ENCODE measurements around the gene SSBP3.
"Not testable (repeated sequence)": the region's sequence is repeated elsewhere in the genome, so short reads cannot be mapped to it uniquely, and the experiment has no call there.

Gene SSBP3

DNA sequence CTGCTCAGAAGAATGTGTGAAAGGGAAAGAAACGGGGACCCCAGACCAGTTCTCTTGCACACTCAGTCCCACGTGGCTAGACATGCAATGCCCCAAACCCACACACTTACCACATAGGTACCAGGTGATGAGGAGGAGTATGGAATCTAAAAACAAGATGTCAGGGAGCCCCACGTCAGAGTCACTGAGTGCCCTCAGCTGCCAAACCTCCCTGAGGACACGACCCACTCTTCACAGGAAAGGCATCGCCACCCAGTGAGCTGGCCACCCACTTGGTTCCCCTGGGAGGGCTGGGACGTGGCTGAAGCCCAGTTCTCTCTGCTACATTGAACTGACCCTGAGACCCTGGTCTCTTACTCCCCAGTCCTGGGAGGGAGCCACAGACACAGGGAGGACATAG lies 164.8 kb downstream of the SSBP3 start:
- no peak overlapping the region for H3K4me3 ChIP-seq (ENCODE audit: low read depth, low read length)
- TF ChIP-seq, protein P1, sequence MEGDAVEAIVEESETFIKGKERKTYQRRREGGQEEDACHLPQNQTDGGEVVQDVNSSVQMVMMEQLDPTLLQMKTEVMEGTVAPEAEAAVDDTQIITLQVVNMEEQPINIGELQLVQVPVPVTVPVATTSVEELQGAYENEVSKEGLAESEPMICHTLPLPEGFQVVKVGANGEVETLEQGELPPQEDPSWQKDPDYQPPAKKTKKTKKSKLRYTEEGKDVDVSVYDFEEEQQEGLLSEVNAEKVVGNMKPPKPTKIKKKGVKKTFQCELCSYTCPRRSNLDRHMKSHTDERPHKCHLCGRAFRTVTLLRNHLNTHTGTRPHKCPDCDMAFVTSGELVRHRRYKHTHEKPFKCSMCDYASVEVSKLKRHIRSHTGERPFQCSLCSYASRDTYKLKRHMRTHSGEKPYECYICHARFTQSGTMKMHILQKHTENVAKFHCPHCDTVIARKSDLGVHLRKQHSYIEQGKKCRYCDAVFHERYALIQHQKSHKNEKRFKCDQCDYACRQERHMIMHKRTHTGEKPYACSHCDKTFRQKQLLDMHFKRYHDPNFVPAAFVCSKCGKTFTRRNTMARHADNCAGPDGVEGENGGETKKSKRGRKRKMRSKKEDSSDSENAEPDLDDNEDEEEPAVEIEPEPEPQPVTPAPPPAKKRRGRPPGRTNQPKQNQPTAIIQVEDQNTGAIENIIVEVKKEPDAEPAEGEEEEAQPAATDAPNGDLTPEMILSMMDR (IDR thresholded peaks at IDR 0.05; ENCODE audit: low read depth, low read length): no peak

- TF ChIP-seq, protein P1 (IDR thresholded peaks at IDR 0.05; ENCODE audit: low read depth, low read length): no peak
These were observed 165.4 kb downstream of the SSBP3 start for GRCh38 chr1:54240741-54241335.

DNA sequence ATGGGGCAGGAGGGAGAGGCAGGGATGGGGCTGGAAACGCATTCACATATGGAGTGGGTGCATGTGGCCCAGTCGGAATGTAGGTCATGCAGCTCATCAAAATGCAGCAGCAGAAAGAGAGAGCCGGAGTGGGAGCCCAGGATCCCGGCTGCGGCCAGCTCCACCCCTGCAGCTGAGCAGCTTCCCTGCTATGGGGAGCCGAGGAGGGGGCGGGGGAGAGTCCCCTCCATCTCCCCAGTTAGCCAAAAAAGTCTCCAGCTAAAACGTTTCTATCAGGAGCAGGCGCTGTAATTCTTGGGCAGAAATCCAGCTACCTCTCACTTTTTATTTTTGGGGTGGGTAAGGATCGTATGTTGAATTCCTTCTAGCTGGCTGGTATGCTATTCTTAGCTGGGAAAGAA lies 166.6 kb downstream of the SSBP3 start:
- no peak overlapping the region for H3K4me3 ChIP-seq (ENCODE audit: low read depth, low read length)
- TF ChIP-seq, protein P1 (IDR thresholded peaks at IDR 0.05; ENCODE audit: low read depth, low read length): no peak

More at GRCh38 chr1:54240741-54241335, 165.4 kb downstream of the SSBP3 start:
- H3K4me3 ChIP-seq (ENCODE audit: low read depth, low read length): no peak overlapping the region

- no peak overlapping the region for H3K4me3 ChIP-seq (ENCODE audit: low read depth, low read length)
- TF ChIP-seq, protein P1 (IDR thresholded peaks at IDR 0.05; ENCODE audit: low read depth, low read length): no peak
These were observed 167.2 kb downstream of the SSBP3 start for GRCh38 chr1:54239035-54239383.

DNA sequence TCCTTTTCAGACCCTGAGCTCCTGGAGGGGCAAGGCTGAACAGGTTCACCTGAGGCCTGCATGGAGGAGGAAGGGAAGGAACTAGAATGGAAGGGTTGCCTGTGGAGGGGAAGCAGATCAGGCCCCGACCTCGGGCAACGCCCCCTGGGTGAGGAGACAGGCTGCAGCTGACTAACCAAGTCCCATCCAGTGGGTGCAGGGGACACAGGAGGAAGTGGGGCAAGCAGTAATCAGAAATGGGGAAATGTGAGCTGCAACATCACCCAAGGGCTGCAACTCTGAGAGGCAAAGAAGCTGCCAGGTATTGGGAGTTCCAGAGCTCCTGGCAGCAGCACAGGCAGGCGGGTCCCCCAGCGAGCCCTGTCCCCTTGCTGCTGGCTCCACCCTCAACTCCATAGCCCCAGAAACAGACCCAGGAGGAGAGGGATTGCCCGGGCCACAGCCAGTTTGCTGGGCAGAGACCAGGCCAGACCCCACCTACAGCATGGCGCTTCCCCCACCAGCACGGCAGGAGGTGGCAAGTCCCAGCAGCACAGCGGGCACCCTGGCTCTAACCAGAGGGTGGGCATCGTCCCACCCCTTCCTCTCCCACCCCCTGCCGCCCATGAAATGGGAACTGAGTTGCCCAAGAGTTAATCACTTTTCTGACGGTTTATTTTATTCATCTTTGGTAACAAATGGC lies 167.7 kb downstream of the SSBP3 start:
- no peak overlapping the region for H3K4me3 ChIP-seq (ENCODE audit: low read depth, low read length)
- TF ChIP-seq, protein P1 (IDR thresholded peaks at IDR 0.05; ENCODE audit: low read depth, low read length): no peak

DNA sequence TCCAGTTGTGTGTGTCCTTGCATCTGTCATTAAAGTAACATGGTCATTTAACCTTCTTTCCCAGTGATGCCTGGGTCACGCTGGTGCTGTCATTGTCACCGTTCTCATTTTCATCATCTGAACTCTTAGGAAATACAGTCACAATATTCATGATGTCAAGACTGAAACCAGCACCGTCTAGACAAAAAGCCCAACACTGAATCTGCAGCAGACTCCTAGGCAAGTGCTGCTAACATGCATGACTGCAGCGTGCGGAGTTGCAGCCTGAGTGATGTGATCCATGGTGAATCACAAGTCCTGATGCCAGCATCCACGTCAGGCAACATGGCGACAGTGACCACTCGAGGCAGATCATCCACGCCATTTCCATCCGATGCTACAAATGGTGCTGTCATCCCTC lies 168.6 kb downstream of the SSBP3 start:
- TF ChIP-seq, protein P1 (IDR thresholded peaks at IDR 0.05; ENCODE audit: low read depth, low read length): no peak
- H3K4me3 ChIP-seq (ENCODE audit: low read depth, low read length): no peak overlapping the region

GRCh38 chr1:54234284-54234683 lies 171.9 kb downstream of the SSBP3 start:
- no peak overlapping the region for H3K4me3 ChIP-seq (ENCODE audit: low read depth, low read length)
- TF ChIP-seq, protein P1 (IDR thresholded peaks at IDR 0.05; ENCODE audit: low read depth, low read length): no peak

- not testable (repeated sequence) for H3K4me3 ChIP-seq (ENCODE audit: low read depth, low read length)
These were observed 173.0 kb downstream of the SSBP3 start for GRCh38 chr1:54233196-54233595.
